ENCODE data around the gene LPCAT2. TPM values are rescaled to one million over a fixed set of nuclear protein-coding genes. Genes with fewer than 3 reads are reported as not detected.
A peak's percentile ranks its signal among the peaks of the same experiment; 100 is the strongest.

LPCAT2 gene
- total and polyA plus RNA-seq, 2 of the 13 experiments (the other 11 are each of a cell fraction or from before 2014, with no cell fraction given), result 9.9 to 17.6 TPM

GRCh38 chr16:55502801-55503366 lies 6.0 kb upstream of the LPCAT2 start (continued):
- TF ChIP-seq ZNF407 (CRISPR knock-in tag; IDR thresholded peaks at IDR 0.05; ENCODE audit: not compliant biosample characterization) (no peak), ZNF597 (CRISPR knock-in tag; IDR thresholded peaks at IDR 0.05) (no peak), ZNF12 (CRISPR knock-in tag; IDR thresholded peaks at IDR 0.05) (peak; percentile 48; the same call in 1 of the 2 replicates), LCORL (IDR thresholded peaks at IDR 0.05) (no peak), LCORL (CRISPR knock-in tag; IDR thresholded peaks at IDR 0.05) (no peak), ZBTB2 (CRISPR knock-in tag; IDR thresholded peaks at IDR 0.05; ENCODE audit: low read depth) (no peak), ARID4A (CRISPR knock-in tag; IDR thresholded peaks at IDR 0.05; ENCODE audit: borderline replicate concordance) (no peak), ZNF83 (CRISPR knock-in tag; IDR thresholded peaks at IDR 0.05; ENCODE audit: borderline replicate concordance) (no peak), ZNF580 (CRISPR knock-in tag; IDR thresholded peaks at IDR 0.05; ENCODE audit: borderline replicate concordance, low read depth) (no peak), ZNF101 (CRISPR knock-in tag; IDR thresholded peaks at IDR 0.05; ENCODE audit: borderline replicate concordance, low read depth) (no peak), ZSCAN21 (CRISPR knock-in tag; IDR thresholded peaks at IDR 0.05; ENCODE audit: borderline replicate concordance) (no peak)

Data from HepG2 (cell line).